ENCODE data around the gene ALOX12B.

Gene ALOX12B

DNA sequence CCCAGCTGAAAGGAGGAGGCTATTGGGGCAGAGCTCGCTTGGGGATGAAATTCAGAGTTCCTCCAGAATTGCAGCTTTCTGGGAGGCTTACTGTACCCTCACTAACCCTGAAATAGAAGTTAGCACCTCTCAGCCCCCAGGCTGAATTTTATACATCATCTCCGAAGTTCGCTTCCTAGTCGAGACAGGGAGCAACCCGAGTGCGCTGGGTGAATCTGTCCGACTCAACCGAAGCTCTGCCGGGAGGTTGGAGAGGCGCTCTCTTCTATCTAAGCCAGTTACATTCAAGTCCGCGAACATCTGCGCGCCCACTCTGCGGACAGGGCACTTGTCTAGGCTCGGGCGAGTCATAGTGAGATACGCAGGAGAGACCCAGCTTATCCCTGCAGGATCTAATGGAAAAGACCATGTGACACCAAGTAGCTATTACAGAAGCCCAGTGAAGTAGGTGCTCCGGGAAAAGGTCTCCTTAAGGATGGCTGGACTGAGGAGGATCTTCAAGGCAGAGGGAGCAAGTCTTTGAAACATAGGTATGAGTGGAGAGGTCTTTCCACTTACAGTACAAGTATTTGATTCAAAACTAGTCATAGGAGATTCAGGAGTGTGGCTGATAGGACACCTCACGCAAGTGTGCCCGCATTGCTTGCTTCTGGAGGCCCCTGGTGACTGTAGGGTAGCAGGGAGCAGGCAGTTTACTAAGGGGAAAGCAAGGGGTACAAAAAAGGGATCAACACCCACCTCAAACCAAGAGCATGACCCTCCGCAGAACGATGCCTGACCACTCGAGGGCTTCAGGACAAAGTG lies 37.0 kb upstream of the ALOX12B start:
- no peaks in the 10 kb centered on the region for H3K9me3 ChIP-seq
- no peak overlapping the region for H3K27ac ChIP-seq
- H3K4me3 ChIP-seq, result peak overlapping the region; percentile 71
- peaks cover 54% of the 10 kb centered on the region for H4K20me1 ChIP-seq
- TF ChIP-seq Cebpa-rat (IDR thresholded peaks at IDR 0.05), result no peak
- H3K4me2 ChIP-seq, result peak overlapping the region; percentile 95
- H3K36me3 ChIP-seq, result no peaks in the 10 kb centered on the region
- H3K27me3 ChIP-seq, result peaks cover 83% of the 10 kb centered on the region
- H3K4me1 ChIP-seq, result peaks cover 50% of the 10 kb centered on the region
- peak overlapping the region; percentile 63; the same call in 1 of the 2 replicates for H3K9ac ChIP-seq

DNA sequence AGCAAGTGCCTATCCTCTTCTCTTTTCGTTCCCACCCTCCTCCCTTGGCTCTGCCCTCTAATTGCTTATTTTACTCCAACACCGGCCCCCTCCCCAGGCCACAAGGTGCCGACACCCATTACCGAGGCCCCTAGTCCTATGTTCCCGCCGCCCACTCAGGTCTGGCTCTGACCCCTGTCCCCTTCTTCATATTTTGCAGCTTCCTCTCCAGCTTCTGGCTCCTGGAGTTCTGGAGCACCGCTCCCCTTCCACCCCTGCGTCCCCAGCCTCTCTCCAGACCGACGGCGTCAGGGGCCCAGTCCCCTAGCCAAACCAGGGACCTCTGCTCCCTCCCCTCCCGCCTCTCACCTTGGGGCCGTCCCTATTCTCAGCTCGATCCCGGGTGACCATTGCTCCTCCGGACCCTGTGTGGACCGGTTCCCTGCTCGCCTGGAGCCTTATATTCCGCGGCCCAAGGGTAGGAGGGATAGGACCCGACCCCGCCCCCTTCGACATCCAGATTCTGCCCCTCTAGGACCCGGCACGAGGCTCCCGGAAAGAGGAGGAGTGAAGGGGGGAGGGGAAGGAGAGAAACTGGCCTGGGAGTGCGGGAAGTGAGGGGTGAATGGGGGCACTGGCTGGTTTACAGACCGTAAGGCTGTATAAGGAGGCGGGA lies 36.3 kb upstream of the ALOX12B start, which contains the start of gene HES7:
Gene HES7, minus strand, starts transcription at position 412 of the 655 bp plus-strand sequence. Its CDS starts 22 bp downstream, at position 390.
- H3K27ac ChIP-seq, result no peak within 1 kb of the TSS

GRCh38 chr17:8122924-8123694 lies 35.6 kb upstream of the ALOX12B start:
- Histone ChIP-seq H3K27ac (no peak overlapping the region), H3K4me1 (peaks cover 53% of the 10 kb centered on the region), H3K27me3 (peaks cover 76% of the 10 kb centered on the region), H3K36me3 (no peaks in the 10 kb centered on the region), H3K9ac (peak overlapping the region; percentile 48), H3K4me3 (peak overlapping the region; percentile 71), H3K9me3 (no peaks in the 10 kb centered on the region), H3K4me2 (peak overlapping the region; percentile 95), H4K20me1 (peaks cover 54% of the 10 kb centered on the region)
- TF ChIP-seq Cebpa-rat (IDR thresholded peaks at IDR 0.05), result no peak

More for the DNA sequence above, 36.3 kb upstream of the ALOX12B start, which contains the start of gene HES7:
- Histone ChIP-seq H3K27me3 (peaks cover 78% of the 10 kb centered on the region), H3K9me3 (no peaks in the 10 kb centered on the region), H3K36me3 (no peaks in the 10 kb centered on the region), H3K9ac (peak within 1 kb of the TSS; percentile 63), H3K4me3 (peak within 1 kb of the TSS; percentile 71), H3K4me1 (peaks cover 50% of the 10 kb centered on the region), H4K20me1 (peaks cover 54% of the 10 kb centered on the region), H3K4me2 (peak within 1 kb of the TSS; percentile 95)
- TF ChIP-seq Cebpa-rat (IDR thresholded peaks at IDR 0.05), result no peak

GRCh38 chr17:8122422-8122923 lies 35.0 kb upstream of the ALOX12B start:
- Histone ChIP-seq H3K27me3 (peaks cover 76% of the 10 kb centered on the region), H3K27ac (no peak overlapping the region), H3K9me3 (no peaks in the 10 kb centered on the region), H3K4me3 (peak overlapping the region; percentile 71), H4K20me1 (peaks cover 54% of the 10 kb centered on the region), H3K36me3 (no peaks in the 10 kb centered on the region), H3K4me1 (peaks cover 59% of the 10 kb centered on the region), H3K4me2 (peak overlapping the region; percentile 95), H3K9ac (peak overlapping the region; percentile 48; the same call in 1 of the 2 replicates)
- TF ChIP-seq Cebpa-rat (IDR thresholded peaks at IDR 0.05), result no peak

DNA sequence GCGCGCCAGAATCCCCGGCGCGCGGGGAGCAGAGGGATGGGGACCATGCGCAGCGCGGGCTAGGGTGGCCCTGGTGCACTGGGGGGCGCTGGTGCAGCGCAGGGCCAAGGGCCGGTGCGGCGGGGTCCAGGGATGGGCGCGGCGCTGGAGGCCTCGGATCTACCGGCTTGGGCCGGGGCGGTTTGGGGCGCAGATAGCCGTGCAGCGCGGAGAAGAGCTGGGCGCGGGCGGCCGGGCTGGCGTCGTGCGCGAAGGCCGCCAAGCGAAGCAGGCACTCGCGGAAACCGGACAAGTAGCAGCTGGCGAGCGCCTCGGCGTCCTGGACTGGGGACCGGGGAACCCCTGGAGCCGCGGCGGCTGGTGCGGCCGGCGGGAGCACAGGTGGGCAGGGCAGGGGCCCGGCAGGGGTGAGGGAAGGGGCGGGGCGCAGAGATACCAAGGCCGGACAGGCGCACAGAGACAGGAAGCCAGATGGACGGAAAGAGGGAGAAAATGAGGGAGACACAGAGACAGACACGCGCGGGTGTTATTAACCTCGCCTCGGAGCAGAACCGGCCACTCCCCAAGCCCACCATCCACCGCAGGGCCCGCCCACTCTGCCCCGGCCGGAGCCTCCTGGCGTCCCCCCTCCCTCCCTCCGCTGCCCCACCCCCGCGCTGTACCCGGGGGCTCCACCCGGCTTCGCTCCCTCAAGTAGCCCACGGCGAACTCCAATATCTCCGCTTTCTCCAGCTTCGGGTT lies 34.3 kb upstream of the ALOX12B start:
- Histone ChIP-seq H3K4me2 (peak overlapping the region; percentile 95), H3K9ac (peak overlapping the region; percentile 39; the same call in 1 of the 2 replicates), H3K36me3 (no peaks in the 10 kb centered on the region), H4K20me1 (peaks cover 58% of the 10 kb centered on the region), H3K4me3 (peak overlapping the region; percentile 71), H3K9me3 (no peaks in the 10 kb centered on the region), H3K27ac (no peak overlapping the region), H3K4me1 (peaks cover 60% of the 10 kb centered on the region), H3K27me3 (peaks cover 76% of the 10 kb centered on the region)
- TF ChIP-seq Cebpa-rat (IDR thresholded peaks at IDR 0.05), result no peak

GRCh38 chr17:8121407-8121680 lies 33.8 kb upstream of the ALOX12B start:
- Histone ChIP-seq H3K36me3 (no peaks in the 10 kb centered on the region), H3K9me3 (no peaks in the 10 kb centered on the region), H3K4me3 (peak overlapping the region; percentile 71), H3K27me3 (peaks cover 78% of the 10 kb centered on the region), H3K4me1 (peaks cover 62% of the 10 kb centered on the region), H3K9ac (peak overlapping the region; percentile 39; the same call in 1 of the 2 replicates), H3K27ac (no peak overlapping the region), H3K4me2 (peak overlapping the region; percentile 95), H4K20me1 (peaks cover 63% of the 10 kb centered on the region)
- TF ChIP-seq Cebpa-rat (IDR thresholded peaks at IDR 0.05), result no peak

- Histone ChIP-seq H3K4me1 (peaks cover 62% of the 10 kb centered on the region), H3K36me3 (no peaks in the 10 kb centered on the region), H3K9ac (peak overlapping the region; percentile 34), H3K27ac (no peak overlapping the region), H4K20me1 (peaks cover 66% of the 10 kb centered on the region), H3K27me3 (peaks cover 84% of the 10 kb centered on the region), H3K9me3 (no peaks in the 10 kb centered on the region), H3K4me2 (peak overlapping the region; percentile 95), H3K4me3 (peak overlapping the region; percentile 71)
- TF ChIP-seq Cebpa-rat (IDR thresholded peaks at IDR 0.05), result no peak
Measured at GRCh38 chr17:8120520-8121406, 33.2 kb upstream of the ALOX12B start.
